ENCODE data around the gene ARHGAP23. TPM values are rescaled to one million over a fixed set of nuclear protein-coding genes. Genes with fewer than 3 reads are reported as not detected.

ARHGAP23 gene
- total RNA-seq, 1 donor from 2014 or later, result 367 TPM

DNA sequence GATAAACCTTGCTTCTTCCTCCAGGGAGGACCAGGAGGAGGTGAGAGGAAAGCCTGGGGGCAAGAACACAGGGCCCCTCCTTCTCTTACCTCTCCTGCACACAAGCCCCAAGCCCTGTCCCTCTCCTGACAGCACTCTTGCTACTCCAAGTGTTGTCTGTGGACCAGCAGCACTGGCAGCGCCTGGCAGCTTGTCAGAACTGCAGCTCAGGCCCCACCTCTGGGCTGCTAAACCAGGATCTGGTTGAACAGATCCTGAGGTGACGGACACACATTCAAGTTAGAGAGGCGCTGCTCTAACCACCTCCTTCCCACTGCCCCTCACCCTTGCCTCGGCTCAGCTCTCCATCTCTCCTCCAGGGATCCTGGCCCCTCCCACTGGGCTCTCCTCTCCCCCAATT, 121.0 kb downstream of the ARHGAP23 start:
- DNase-seq (ENCODE audit: low spot score), result no peak

DNA sequence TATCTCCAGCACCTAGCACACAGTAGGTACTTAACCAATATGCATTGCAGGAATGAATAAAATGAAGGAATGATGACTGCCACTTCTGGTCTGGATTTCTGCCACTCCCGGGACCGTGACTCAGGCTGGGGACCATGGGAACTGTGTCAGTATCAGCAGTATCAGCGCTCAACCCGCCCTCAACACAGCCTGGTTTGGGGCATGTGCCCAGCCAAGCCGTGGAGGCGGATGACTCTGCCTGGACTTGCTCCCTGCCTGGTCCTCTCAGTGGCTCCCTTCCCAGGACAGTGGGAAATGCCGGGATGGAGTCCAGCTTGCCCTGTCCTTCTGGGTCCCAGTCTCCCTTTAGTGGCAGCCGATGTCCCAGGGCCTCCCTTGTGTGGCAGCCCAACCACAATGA, 122.4 kb downstream of the ARHGAP23 start:
- peak; percentile 88 for DNase-seq (ENCODE audit: low spot score)

DNA sequence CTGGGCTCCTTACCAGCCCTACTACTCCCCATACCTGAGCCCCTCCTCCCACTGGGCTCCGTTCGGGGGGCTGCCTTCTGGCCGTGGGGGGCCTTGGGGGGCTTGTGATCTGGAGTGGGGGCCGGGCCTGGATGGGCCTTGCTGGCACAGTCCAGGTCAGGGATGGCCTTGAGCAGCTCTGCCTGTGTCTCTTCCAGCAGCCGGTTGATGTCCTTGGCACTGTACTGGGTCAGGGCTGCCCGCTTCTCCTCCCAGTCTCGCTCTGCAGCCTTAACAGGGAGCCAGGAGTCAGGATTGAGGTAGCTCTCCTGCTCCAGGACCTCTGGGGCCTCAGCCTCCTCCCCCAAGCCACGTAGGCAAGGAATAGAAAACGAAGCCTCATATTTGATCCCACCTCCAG, 122.9 kb downstream of the ARHGAP23 start:
- DNase-seq (ENCODE audit: low spot score), result no peak

DNA sequence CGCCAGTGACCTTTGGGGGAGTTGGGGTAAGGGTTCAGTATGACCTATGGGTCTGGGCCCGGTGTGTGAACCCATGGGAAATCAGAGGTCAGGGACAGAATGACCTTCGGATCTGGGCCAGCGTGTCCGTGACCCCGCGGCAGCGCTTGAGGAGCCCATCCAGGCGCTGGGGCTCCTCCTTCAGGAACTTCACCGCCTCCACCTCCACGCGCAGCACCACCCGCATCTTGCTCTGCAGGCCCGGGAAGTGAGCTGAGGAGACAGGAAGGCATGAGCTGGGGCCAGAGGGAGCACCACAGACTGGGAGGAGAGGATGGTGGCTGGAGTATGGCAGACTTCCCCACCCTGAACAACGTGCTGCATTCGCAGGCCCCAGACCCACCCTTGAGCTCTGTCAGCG, 124.1 kb downstream of the ARHGAP23 start:
- no peak for DNase-seq (ENCODE audit: low spot score)

DNA sequence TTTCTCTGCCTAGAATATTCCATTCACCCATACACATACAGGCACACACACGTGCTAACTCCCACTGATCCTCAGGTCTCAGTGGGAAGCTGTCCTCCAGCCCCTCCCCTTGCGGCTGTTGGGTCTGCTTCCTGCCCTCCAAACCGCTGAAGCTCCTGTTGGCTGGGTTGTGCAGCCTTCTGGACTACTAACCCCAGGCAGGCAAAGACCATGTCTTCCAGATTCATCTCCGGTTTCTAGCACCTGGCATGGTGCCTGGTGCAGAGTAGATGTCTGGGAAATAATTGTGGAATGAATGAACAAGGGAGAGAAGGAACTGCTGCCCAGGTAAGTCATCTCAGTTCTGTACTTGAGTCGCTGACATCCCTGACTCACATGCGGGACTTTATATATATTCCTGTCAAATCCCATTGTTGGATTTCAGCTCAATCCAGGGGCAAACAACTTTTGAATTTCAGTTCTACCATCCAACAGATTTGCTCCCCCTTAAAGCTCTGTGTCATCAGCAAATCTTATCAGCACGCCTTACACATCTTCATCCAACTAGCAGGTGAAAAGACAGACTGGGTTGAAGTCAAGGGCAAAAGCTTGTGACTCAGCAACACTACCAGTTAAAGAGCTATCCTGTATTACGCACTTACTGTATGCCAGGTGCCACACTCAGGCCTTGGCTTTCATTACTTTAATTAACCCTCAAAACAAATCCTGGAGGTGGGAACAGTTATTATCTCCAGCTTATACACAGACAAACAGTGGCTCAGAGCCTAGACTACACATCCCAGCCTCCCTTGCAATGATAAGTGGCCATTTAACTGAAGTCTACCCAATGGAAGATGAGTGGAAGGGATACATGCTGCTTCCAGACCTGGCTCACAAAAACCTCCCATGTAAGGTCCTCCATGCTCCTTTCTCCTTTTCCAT, 126.4 kb downstream of the ARHGAP23 start:
- DNase-seq (ENCODE audit: low spot score), result no peak

DNA sequence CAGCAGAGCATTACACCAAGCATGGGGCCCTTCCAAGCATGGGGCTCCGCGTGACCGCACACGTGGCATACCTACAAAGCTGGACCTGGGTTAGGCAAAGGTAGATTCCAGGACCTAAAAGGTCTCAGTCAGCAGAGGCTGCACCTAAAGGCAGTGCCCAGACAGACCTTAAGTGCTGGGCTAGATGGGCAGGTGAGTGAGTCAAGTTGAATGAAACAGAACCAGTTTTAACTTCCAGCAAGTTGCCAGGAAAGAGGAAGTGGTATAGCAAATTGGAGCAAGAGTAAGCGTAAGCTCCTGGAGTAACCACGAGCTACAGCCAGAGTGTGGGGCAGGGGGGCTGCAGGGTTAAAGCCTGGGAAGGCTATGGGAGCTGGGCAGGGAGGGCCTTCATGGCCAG, 128.0 kb downstream of the ARHGAP23 start:
- DNase-seq (ENCODE audit: low spot score), result peak; percentile 69

DNA sequence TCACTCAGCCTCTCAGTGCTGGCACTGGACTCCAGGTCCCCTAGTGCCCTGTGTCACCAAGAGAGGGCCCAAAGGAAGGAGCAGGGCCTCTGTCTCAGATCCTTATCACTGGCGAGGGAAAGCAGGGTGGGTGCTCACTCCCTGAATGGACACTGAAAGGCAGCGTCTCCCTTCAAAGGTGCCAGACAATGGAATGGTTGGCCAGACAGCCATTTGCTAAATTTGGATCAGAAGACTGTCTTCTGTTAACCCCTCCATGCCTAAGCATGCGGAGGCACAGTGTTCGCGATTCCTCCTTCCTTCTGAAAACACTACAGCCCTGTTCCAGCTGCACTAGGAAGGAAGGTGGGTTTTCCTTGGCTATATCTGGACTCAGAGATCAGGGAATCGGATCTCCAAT, 129.1 kb downstream of the ARHGAP23 start:
- no peak for DNase-seq (ENCODE audit: low spot score)

DNA sequence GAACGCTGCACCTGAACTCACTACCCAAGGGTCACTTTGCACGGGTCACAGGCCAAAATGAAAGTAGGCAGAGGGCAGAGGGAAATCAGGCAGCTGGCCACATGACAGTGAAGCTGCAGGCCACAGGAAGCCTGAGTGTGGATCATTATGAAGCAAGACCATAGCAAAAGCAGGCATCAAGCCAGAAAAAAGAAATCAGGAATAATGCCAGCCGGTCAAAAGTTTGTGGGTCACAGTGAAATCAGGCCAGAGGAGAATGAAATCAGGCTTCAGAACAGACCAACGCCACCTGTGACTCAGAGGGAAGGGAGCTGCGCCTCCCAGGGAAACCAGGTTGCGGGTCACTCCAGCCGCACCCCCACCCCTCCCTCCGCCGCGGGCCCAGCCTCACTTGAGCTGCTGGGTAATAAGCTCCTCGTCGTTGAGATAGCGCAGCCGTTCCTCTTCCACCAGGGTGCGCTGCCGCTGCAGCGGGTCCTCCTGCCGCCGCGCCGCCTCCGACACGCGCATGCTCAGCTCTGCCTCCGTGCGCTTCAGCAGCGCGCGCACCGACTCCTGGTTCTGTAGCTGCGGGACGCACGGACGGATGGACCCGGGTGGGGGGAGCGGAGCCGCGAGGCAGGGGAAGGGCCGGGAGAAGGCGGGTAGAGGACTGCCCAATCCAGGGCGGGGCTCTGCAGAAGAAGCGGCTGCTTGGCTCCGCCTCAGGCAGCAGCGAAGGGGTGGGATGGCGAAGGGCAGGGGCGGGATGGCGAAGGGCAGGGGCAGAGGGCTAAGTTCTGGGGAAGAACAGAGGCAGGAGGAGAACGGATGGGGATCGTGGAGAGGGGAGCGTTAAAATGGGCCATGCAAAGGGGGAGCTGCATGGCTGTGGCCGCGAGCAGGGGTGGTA, 129.8 kb downstream of the ARHGAP23 start:
- peak; percentile 96 for DNase-seq (ENCODE audit: low spot score)

DNA sequence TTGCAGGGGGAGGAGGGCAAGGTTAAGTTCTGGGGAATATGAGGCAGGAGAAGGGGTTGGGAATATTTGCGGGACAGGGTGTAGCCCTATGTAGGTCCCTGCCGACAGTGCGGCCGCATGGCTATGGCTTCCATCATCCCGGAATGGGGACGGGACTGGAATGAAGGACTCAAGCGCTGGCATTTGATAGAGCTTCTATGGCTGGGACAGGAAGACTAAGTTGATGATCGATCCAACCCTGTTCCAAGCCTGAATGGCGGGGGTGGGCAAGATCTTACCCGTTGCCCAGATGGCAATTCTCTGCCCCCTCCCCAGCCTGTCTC, 130.4 kb downstream of the ARHGAP23 start:
- DNase-seq (ENCODE audit: low spot score), result no peak

DNA sequence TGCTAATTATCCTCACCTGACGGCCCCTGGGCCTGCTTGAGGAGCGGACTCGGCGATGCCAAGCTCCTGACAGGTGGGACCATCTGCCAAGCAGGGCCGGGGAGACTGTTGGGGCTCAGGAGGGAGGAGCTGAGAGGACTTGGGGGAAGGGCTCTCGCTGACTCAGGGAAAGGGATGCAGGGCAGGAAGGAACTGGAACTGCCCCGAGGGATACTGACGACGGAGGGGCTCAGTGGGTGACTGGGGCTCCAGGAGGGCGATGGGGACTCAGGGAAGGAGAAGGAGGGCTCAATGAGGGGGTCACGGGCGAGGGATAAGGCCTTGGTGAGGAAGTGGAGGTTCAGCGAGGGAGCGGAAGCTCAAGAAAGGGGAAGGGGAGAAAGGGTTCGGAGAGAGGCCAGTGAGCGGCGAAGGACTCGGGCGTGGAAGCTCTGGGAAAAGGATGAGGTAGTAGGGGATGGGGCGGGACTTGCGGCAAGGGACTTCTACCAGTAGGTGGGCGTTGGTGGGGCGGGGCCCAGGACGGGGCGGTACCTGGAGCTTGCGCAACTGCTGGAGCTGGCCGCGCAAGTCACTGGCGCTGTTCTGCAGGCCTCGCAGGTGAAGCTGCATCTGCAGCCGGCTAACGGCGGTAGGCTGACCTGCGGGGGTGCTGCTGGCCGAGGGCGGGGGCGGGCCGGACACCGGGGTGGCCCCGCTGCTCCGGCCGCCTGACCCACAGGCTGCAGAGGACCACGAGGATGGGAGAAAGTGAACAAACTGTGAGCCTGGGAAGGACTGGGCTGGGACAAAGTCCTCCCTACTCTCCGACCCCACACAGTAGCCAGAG, 131.0 kb downstream of the ARHGAP23 start:
- peak; percentile 96 for DNase-seq (ENCODE audit: low spot score)

DNA sequence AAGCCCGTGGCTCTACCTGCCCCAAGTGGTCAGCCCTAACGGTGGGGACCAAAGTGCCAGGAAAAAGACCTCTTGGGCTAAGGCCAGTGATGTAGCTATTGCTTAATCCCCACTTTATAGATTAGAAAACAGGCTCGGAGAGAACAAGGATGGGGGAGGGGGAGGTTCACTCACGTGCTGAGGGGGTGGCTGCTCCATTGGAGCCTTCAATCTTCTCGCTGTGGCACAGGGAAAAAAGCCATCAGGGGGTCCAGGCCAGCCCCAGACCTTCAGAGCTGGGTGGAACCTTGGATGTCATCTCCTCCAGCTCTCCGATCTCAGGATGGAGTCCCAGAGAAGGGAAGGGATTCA, 131.6 kb downstream of the ARHGAP23 start:
- DNase-seq (ENCODE audit: low spot score), result no peak

DNA sequence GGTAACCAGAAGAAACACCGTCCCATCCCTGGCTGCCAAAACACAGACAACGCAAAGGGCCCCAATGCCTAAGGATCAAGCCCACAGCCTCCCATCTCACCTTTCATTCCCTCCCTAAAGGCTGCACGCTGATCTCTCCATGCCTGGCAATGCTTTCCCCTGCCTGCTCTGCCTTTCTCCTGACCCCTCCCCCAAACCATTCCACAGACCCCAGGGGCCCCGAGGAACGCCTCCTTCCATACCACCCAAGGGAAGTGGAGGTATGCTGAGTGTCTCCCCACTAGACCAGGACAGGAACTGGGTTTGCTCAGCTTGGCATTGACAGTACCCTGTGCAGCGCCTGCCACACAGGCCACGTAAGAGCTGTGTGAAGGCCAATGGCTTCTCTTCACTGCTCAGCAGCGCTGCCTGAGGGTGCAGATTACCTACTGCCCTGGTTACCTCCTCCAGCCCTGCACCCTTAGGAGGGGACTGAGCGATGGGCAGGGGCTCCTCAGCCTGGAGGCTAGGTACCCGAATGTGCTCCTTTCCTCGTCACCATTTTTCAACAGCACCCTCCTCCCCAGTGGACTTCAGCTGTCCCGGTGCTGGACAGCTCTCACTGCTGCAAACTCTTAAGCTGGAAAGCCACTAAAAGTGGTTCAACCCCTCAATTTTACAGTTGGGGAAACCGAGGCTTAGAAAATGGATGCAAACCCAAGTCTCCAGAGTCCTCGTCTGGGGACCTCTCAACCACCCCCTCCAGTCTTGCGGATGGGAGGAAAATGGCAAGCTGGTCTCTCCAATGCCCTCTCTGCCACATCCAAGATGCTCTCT, 132.4 kb downstream of the ARHGAP23 start:
- DNase-seq (ENCODE audit: low spot score), result no peak

DNA sequence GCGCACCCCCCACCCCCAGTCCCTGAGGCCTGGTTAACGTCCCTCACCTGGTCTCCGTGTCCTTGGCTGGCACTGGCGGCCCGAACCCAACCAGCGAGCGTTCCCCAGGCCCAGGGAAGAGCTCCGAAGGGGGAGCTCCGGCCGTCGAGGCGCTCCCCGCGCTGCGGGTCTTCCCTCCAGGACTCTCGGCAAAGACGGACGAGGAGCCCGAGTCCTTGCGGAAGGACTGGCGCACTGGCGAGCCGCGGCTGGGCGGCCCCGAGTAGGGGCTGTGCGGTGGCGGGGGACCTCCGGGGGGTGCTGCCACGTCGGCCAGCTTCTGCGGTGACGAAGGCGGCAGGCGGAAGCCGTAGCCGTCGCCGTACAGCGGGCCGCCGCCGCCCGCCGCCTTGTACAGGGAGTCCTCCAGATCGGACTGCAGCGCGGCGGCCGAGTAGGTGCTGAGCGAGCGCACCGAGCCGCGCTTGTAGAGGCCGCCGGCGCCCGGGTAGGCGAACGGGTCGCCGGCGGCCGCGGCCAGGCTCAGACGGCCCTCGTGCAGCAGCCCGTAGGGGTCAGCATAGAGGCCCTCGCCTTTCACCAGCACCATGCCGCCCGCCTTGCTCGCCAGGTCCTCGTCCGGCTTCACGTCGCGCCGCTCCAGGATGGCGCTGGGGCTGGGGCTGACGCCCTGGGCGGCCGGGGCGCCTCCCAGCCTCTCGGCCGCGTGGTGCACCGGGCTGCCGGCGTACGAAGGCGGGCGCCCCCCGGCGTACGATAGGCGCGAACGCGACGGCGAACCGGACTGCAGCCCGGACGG, 133.4 kb downstream of the ARHGAP23 start:
- no peak for DNase-seq (ENCODE audit: low spot score)

Other genes with a start within 250 kb of the ARHGAP23 start
- not detected for gene TBC1D3, start 235.9 kb upstream of the ARHGAP23 start, total RNA-seq
- gene MRPL45, start 131.3 kb upstream of the ARHGAP23 start, total RNA-seq, result 31.1 TPM
- 0.05 TPM for gene GPR179, start 84.5 kb upstream of the ARHGAP23 start, total RNA-seq
- 25.6 TPM for gene SOCS7, start 76.6 kb upstream of the ARHGAP23 start, total RNA-seq
- 22.6 TPM for gene SRCIN1, start 177.5 kb downstream of the ARHGAP23 start, total RNA-seq
- gene EPOP, start 246.5 kb downstream of the ARHGAP23 start, total RNA-seq, result 3.4 TPM

All from ureter (tissue), 1 donor.